ENCODE measurements around the gene CRYBG1. TPM values are rescaled to one million over a fixed set of nuclear protein-coding genes. Genes with fewer than 3 reads are reported as not detected.
"Not testable (repeated sequence)": the region's sequence is repeated elsewhere in the genome, so short reads cannot be mapped to it uniquely, and the experiment has no call there.

CRYBG1 gene
- total RNA-seq, 1 donor from 2014 or later: 18.2 TPM

GRCh38 chr6:106377061-106377540 is 16.6 kb downstream of the CRYBG1 start:
- no peak for DNase-seq (ENCODE audit: low spot score)

- DNase-seq (ENCODE audit: low spot score): no peak
Measured at GRCh38 chr6:106379951-106380350, 19.4 kb downstream of the CRYBG1 start.

- DNase-seq (ENCODE audit: low spot score): no peak
Measured at GRCh38 chr6:106380407-106380806, 19.9 kb downstream of the CRYBG1 start.

- DNase-seq (ENCODE audit: low spot score): no peak
Measured at GRCh38 chr6:106381223-106381622, 20.7 kb downstream of the CRYBG1 start.

GRCh38 chr6:106381881-106382280 is 21.4 kb downstream of the CRYBG1 start:
- no peak for DNase-seq (ENCODE audit: low spot score)

- no peak for DNase-seq (ENCODE audit: low spot score)
Measured at GRCh38 chr6:106383573-106383972, 23.1 kb downstream of the CRYBG1 start.

- DNase-seq (ENCODE audit: low spot score): no peak
Measured at GRCh38 chr6:106385530-106385929, 25.0 kb downstream of the CRYBG1 start.

GRCh38 chr6:106387875-106388274 is 27.4 kb downstream of the CRYBG1 start:
- DNase-seq (ENCODE audit: low spot score): no peak

GRCh38 chr6:106390088-106390487 is 29.6 kb downstream of the CRYBG1 start:
- no peak for DNase-seq (ENCODE audit: low spot score)

GRCh38 chr6:106396426-106397220 is 36.1 kb downstream of the CRYBG1 start:
- DNase-seq (ENCODE audit: low spot score): no peak

GRCh38 chr6:106397431-106397830 is 36.9 kb downstream of the CRYBG1 start:
- DNase-seq (ENCODE audit: low spot score): no peak

GRCh38 chr6:106398621-106399020 is 38.1 kb downstream of the CRYBG1 start:
- no peak for DNase-seq (ENCODE audit: low spot score)

- not testable (repeated sequence) for DNase-seq (ENCODE audit: low spot score)
Measured at GRCh38 chr6:106405044-106405443, 44.5 kb downstream of the CRYBG1 start.

- no peak for DNase-seq (ENCODE audit: low spot score)
Measured at GRCh38 chr6:106411056-106411455, 50.5 kb downstream of the CRYBG1 start.

- DNase-seq (ENCODE audit: low spot score): peak; percentile 48
Measured at GRCh38 chr6:106411643-106412200, 51.2 kb downstream of the CRYBG1 start.

GRCh38 chr6:106413016-106413415 is 52.5 kb downstream of the CRYBG1 start:
- DNase-seq (ENCODE audit: low spot score): no peak

- no peak for DNase-seq (ENCODE audit: low spot score)
Measured at GRCh38 chr6:106413722-106414121, 53.2 kb downstream of the CRYBG1 start.

GRCh38 chr6:106415921-106416320 is 55.4 kb downstream of the CRYBG1 start:
- DNase-seq (ENCODE audit: low spot score): no peak

GRCh38 chr6:106417572-106418147 is 57.1 kb downstream of the CRYBG1 start:
- no peak for DNase-seq (ENCODE audit: low spot score)

GRCh38 chr6:106419900-106420613 is 59.5 kb downstream of the CRYBG1 start:
- DNase-seq (ENCODE audit: low spot score): no peak

GRCh38 chr6:106421496-106421895 is 61.0 kb downstream of the CRYBG1 start:
- no peak for DNase-seq (ENCODE audit: low spot score)

GRCh38 chr6:106422534-106422933 is 62.0 kb downstream of the CRYBG1 start:
- no peak for DNase-seq (ENCODE audit: low spot score)

Measured in mucosa of gallbladder (tissue), 1 donor.